AML-193 (cell line): ENCODE data around the gene PLPP1.

Experiments used
- DNase-seq, 2 experiments: peaks; one replicate each; lab custom pipeline; 2025; lab: John Stamatoyannopoulos, UW

PLPP1 gene

DNA sequence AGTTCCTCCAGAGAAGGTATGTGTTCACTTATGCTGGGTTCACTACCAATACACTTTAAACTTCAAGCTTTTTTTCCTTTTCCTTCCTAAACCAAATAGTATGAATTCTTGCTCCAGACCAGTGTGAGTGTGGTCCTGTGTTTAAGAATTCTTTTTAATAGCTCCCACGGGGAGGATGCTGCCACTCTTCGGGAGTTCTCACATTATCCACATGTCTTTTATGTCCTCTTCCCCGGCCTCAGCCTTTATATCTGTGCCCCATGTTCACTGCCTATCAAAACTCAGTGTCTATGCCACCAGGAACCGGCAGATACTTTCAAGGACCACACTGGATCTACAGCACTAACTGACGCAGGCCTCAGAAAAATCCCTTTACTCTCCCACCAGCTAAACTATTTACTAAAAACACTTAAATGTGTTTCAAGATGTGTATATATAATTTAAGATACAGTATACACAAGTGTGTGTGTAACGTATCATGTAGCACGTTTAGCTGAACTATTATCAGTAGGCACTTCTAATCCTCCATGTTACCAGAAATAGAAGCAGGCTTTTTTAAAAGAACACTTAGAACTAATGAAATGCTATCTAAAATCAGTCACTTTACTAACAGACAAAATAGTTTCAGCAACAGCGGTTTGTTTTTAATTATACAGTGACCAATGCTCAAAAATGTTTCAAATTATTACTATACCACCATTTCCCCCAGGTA lies 88.0 kb downstream of the PLPP1 start:
- no peak for DNase-seq

DNA sequence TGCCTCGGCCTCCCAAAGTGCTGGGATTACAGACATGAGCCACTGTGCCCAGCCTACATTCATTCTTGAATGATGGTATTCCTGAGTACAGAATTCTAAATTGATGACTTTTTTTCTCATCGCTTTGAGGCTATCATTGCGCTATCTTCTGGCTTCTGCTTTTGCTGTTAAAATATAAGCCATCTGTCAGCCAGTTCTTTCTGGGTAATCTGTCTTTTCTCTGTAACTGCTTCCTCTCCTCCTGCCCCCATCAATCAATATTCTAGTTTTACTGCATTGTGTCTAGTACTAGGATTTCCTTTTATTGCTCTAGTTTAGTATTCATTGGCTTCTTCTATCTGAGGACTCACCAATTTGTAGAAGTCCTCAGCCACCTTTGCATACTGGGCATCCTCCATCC lies 89.0 kb downstream of the PLPP1 start:
- no peak for DNase-seq

DNA sequence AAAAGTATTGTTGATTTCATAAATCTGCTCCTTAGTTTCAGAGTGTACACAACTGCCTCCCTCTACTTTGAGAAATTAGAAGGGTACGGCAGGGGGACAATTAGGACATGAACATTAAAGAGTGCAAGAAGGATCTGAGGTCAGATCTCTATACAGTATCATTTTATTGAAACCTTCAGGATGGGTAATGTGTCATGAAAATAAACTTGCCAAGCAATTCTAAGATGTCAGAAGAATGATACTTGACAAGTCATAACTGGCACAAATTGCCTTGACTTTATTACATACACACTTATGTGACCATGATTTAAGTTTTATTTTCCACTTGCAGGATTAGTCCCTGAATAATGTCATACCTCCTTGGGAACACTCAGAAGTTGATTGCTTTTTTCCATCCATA lies 92.8 kb downstream of the PLPP1 start:
- no peak for DNase-seq

DNA sequence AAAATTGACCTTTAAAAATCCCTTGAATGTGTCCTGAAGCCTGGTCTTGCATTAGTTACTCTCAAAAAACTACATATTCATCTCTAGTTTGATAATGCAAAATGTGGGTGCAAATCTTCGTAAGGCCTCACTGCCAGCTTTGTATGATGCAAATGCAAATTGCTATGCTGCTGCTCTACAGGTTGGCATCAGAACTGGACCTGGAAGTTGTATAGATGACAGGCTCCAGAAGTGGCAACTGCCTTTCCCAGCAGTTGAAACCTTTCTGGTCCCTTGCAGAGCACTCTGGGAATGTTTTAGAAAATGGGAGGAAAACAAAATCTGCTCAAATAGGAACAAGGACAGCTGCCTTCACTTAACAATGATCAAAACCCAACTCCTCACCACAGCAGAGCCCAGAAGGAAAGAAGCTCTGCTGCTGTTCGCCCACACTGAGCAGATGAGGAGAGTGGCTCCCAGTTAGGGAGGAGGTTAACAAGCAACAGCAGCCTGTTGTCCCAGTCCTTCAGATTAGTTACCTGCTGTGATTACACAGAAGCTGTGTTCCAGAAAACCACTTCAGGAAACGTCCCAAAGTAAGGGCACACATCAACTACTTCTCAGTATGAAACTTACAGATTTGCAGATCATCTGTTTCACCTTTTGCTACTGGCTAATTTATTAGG lies 93.5 kb downstream of the PLPP1 start:
- DNase-seq = no peak

DNA sequence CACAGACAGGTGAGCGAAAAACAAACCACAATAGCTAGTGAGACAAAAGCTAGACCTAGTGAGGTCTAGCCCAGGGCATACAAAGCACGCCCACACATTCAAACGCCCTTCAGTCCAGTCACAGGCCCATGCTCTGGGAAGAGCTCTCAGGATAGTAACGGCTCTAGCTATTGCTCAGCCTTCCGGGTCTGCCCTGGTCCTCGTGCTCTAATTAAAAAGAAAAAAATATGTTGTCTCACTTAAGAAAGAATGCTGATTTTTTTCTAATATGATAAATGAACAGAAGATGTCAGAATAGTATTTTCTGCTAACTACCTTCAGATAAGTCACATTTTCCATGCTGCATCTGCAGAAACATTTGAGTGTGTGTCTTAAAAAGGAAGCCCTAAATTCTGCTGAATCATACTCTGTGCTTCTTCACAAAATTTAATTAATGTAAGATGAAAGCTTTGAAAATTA lies 94.5 kb downstream of the PLPP1 start:
- DNase-seq = no peak

DNA sequence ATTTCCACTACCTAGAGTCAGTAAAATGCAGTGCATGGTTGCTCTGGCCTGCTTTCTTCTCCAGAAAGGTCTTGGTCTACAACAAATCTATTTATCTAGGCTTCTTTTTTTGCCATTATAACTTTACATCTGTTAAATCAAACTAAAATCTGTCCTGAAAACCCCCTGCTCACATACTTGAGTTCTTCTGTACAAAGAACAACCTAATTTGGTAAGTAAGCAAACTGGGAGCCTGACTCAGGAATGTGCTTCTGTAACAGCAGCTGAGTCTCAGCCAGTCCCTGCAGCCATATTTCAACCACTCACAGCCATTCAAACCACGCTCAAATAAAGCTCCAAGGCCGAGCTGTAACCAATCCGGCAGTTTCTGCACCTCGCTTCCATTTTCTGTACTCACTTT lies 95.8 kb downstream of the PLPP1 start:
- no peak for DNase-seq

DNA sequence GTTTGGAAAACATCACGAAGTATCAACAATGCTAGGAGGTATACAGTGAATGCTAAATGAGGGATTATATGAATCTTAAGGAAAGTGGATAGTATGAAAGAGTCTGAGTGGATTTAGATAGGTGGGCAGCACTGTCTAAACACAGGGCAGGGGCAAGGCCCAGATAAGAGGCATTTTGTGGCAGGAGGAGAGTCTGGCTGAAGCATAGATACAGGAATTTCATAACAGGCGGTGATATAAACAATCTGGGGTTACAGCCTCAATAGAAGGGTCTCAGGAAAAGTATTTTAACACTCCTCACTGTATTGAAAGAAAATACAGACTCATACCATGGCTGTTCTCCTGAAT lies 96.9 kb downstream of the PLPP1 start:
- no peak for DNase-seq

DNA sequence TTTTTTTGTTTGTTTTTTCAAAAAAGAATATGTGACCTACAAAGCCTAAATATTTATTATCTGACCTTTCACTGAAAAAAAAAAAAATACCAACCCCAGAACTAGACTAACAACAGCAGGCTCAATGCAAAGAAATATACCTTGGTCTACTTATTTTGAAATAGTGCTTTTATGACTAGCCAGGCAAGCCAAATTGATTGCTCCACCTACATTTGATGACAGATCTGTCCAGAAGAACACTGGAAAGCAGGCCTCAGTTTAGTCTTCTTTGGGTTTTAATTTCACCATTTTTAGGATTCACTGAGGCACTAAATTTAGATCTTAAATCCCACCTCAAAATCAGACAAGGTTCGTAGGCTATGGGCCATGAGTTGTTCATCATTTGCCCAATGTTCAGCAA lies 97.3 kb downstream of the PLPP1 start:
- no peak for DNase-seq

DNA sequence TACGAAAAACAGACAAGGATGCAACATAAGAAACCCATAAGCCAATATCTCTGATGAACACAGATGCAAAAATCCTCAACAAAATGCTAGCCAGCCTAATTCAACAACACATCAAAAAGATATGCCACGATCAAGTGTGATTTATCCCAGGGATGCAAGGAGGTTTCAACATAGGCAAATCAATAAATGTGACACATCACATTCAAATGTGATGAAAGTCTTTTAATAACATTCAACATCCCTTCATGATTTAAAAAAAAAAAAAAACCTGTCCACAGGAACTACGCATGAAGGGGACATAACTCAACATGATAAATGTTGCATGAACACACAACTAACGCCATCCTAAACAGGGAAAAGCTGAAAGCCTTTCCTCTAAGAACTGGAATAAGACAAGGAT lies 102.2 kb downstream of the PLPP1 start:
- no peak for DNase-seq

DNA sequence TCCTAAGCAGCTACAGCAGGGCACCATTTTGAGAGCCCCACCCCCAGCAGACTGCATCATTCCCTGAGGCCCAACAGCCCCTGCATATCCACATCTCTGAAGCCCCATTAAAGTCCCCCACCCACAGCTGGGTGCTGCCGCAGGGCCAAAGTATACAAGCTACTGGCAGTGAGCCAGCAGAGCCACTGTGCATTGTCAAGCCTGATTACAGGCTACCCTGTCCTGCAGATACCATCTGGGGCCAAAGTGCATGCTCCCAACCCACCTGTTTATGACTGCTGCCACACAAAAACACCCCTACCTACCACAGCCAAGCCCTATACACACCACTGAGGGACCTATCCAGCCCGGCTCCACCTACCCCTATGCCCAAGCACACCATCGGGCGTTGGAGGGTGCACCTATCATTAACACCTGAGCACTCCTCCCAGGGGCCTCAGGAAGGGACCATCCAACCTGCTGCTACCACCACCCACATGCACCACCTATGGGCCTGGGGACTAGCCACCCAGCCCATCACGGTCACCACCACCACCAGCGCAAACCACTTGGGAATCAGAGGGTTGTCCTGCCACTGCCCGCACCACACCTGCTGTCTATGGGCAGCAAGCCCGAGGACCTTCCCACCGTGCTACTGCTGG lies 105.0 kb downstream of the PLPP1 start:
- no peak for DNase-seq

DNA sequence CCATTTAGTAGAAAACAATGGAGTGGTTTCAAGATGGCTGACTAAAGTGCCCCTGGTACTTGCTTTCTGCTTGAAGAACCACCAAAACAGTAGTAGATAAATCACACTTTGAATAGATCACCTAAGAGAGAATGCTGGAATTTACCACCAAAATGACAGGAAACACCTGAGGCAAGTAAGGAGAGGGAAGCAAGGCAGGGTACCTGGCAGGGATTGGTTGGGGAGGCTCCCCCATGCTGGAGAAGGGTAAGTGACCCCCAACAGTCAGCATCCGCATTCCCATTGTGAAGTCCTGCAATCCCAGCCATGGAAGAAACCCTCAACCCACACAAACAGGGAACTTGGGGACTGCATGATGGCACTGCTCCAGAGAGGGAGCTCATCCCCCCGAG lies 105.5 kb downstream of the PLPP1 start:
- DNase-seq = no peak

DNA sequence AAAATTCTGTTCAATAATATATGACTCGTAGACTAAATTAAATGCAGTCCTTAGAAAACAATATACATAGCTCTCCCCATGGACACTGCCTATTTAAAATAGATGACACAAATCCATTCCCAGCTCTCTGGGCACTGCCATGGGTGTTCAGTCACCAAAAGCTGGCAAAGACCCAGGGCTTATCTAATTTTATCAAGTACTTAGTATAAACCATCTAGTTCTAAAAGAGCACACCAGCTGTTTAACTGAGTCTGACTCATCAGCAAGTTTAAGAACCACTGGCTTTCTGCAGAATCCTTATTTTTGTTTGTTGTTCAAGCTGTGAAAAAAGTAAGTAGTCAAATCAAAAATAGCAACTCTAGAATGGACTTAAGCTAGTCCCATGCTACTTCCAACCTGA lies 107.6 kb downstream of the PLPP1 start:
- no peak for DNase-seq

DNA sequence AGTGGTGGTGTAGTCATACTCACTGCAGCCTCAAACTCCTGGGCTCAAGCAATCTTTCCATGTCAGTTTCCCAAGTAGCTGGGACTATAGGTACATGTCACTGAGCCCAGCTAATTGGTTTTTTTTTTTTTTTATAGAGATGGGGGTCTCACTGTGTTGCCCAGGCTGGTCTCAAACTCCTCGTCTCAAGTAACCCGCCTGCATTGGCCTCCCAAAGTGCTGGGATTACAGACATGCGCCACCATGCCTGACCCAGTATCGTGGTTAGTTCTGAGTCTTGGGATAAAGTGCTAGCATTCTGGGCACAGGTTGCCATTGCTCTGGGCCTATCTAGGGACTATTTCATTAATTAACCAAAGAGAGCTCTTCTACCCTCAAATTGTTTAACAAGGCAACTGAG lies 108.3 kb downstream of the PLPP1 start:
- DNase-seq = no peak

DNA sequence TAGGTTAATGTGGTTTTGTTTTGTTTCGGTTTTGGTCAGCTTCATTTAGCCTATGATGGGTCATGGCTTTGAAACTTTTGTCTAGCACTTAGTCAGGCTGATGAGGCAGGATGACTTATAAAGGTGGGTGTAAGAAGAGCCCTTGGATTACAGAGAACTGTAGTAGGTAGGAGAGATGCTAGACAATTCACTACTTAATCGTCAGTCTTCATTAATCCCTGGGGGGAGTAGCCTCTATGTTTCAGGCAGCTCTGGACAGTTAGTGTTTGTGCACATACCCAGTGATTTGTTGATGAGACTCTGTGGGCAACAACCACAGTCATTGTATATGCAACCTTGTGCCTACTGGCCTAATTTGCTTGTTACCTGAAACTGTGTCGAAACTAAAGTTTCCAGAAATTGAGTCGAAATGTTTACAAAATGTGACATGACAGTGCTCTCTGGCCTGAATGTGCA lies 113.7 kb downstream of the PLPP1 start:
- no peak for DNase-seq

DNA sequence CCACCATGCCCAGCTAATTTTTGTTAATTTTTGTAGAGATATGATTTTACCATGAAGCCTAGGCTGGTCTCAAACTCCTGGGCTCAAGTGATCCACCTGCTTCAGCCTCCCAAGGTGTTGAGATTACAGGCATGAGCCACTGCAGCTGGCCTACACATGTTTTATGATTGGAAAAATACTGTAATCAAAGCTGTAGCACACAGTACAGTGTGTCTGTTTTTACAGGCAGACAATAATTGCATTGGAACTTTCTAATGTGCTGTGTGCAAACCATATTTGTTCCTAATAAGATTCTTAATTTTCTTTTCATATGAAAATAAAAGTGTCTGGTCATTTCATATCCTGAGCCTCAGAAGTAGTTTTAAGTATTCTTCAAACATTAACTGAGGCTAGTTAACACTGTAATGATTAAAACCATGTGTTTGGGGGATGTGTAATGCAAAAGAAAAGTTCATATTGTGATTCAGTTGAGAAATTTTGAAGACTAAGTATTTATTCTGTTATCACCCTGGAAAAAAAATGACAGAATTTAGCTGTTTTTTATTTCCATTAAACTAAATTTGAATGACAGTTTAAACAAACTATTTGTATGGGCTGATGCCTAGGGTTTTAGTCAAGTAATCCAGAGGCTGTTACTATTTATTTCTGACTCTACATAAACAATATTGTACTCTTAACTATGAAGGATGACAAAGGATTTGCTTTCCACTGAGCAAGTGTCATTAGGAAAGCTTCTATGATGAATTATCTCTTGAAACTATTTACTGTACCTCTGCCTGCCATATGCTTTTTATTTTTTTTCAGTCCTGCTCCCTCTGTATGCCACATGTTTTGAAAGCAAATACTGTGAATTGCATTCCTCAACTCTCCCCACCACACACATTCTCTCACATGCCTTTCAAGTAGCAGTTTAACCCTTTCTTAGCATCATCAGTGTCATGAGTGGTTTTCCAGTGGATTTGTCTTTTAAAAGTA lies 115.5 kb downstream of the PLPP1 start:
- DNase-seq = no peak

DNA sequence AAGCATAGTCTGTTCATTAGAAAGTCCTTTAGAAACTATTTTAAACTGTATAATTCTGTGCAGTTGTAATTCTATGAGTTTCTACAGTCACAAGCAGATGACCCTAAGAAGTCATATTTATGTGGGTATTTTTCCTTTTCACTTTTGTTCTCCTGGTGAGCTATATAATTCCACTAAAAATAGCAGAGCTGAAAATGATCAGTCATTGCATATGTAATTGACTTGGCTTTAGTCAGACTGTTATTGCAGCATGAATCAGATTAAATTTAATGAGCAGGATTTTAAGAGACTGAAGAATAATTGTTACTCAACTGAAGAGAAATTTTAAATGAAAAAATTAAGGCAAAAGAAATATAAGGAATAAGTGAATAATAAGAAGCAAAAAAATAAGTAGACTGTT lies 118.5 kb downstream of the PLPP1 start:
- DNase-seq = no peak

DNA sequence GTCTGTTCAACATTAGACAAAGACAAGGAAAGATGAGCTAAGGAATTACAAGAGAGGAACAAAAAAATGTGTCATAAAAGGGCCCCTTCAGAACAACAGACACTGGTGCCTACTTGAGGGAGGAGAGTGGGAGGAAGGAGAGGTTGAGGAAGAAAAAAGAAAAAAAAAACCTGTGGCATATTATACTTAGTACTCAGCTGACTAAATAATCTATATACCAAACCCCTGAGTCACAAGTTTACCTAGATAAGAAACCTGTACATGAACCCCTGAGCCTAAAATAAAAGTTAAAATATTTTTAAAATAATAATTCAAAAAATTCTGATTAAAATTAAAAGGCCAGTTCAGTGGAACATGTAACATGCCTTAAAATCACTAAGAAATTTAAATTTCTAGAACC lies 119.7 kb downstream of the PLPP1 start:
- no peak for DNase-seq

DNA sequence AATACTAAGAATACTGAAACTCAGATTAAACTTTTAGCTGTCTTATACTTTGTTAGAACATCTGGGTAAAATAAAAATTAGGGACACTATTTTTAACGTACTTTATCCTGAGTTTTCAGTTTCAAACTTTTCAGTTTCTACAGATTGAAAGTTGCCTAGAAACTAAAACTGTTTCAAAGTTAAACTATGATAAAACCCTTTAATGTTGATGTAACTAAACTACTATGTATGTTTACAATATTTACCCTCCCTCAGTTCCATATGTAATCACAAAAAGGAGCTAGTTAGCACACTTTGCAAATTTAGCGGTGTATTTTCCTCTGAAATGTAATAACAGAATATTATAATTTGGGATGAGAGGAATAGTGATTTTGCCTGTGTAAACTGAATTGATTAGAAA lies 121.1 kb downstream of the PLPP1 start:
- no peak for DNase-seq

DNA sequence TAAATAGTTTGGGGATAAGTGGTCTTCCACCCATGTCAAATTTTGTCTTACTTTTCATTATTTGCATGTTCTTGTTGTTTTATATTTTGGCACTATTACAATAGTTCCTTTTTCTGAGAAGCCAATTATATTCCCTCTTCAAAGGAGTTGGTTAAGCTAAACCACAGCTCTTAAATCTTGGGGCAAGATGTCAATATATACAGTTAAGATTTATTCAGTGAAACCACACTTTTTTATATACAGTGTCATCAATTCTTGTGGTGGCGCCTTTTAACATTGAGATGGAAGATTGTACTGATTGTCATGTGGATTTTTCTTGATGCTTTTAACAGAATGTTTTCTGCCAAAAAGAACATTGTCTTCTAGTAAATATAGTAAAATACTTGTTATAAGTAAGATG lies 122.9 kb downstream of the PLPP1 start:
- DNase-seq = no peak

DNA sequence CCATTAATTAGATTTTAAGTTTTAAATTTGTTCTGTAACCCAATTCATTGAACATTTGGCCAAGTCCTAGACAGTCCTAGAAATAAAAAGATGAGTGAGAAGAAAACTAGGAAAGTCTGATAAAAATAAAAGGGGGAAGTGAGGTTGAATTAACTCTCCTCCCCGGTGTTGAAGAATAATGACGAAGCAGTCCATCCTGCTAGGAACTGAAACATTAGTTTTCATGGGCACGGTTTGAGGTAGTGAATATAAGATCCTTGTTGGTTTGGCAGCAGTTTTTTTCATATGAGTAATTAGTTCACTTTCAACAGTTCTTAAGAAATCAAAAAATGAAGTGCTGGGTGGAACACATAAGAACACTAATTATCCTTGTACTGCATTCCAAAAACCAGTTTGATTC lies 123.9 kb downstream of the PLPP1 start:
- DNase-seq = no peak

DNA sequence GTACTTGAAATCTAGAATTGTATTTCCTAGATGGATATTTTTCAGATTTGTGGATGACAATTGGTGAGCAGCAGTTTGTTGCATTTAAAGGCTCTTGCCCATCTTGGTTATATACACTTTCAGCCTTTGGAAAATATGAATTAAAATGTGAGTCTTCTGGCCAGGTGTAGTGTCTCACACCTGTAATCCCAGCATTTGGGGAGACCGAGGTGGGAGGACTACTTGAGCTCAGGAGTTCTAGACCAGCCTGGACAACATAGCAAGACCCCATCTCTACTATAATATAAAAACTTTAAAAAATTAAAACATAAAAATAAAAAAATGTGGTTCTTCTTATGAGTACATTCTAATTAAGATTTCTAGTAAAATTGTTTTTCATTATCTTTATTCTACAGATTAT lies 125.0 kb downstream of the PLPP1 start:
- no peak for DNase-seq

DNA sequence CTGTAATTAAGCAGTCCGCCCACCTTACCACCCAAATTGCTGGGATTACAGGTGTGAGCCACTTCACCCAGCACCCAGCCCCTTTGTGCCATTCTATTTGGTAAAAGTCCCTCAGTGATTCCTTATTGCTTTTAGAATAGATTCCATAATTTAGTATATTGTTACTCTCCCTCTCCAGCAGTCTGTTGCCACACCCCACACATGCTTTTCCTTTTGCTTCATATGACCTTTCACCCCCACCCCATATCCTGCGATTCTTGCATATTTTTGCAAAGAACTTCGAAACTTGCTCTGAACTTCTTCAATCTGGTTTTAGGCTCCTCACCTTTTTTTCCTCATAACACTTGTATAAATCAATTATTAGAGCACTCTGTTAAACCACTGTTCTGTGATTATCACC lies 126.8 kb downstream of the PLPP1 start:
- DNase-seq = no peak
